Activated CD4-positive, alpha-beta T cell treated with anti-CD3 and anti-CD28 coated beads, Interleukin-2, amount 50 U/mL, for 1 hour (primary cell): ENCODE results near the gene MYL12B.
"Not testable (repeated sequence)": the region's sequence is repeated elsewhere in the genome, so short reads cannot be mapped to it uniquely, and the experiment has no call there.

ENCODE experiments used
- DNase-seq: peaks from one replicate; pipeline ENCODE4 v3.0.0-alpha.2; 2020

MYL12B gene

GRCh38 chr18:3263132-3263700 lies 1.3 kb downstream of the MYL12B start:
- no peak for DNase-seq

GRCh38 chr18:3264362-3264761 lies 2.4 kb downstream of the MYL12B start:
- no peak for DNase-seq

- no peak for DNase-seq
These were observed 3.7 kb downstream of the MYL12B start for GRCh38 chr18:3265564-3266033.

- DNase-seq: no peak
These were observed 4.2 kb downstream of the MYL12B start for GRCh38 chr18:3266062-3266608.

- DNase-seq: no peak
These were observed 6.4 kb downstream of the MYL12B start for GRCh38 chr18:3268306-3268705.

- DNase-seq: no peak
These were observed 7.4 kb downstream of the MYL12B start for GRCh38 chr18:3269241-3269913.

- DNase-seq: no peak
These were observed 8.0 kb downstream of the MYL12B start for GRCh38 chr18:3269914-3270299.

GRCh38 chr18:3273042-3273441 lies 11.1 kb downstream of the MYL12B start:
- DNase-seq: no peak

- not testable (repeated sequence) for DNase-seq
These were observed 15.8 kb downstream of the MYL12B start for GRCh38 chr18:3277643-3278213.

GRCh38 chr18:3279201-3280185 lies 17.6 kb downstream of the MYL12B start:
- no peak for DNase-seq

GRCh38 chr18:3281456-3282400 lies 19.8 kb downstream of the MYL12B start:
- no peak for DNase-seq

- no peak for DNase-seq
These were observed 21.4 kb downstream of the MYL12B start for GRCh38 chr18:3283253-3283863.

GRCh38 chr18:3283908-3284307 lies 22.0 kb downstream of the MYL12B start:
- DNase-seq: no peak

GRCh38 chr18:3284501-3284900 lies 22.6 kb downstream of the MYL12B start:
- DNase-seq: no peak

- no peak for DNase-seq
These were observed 24.2 kb downstream of the MYL12B start for GRCh38 chr18:3286159-3286558.

GRCh38 chr18:3293196-3293951 lies 31.4 kb downstream of the MYL12B start:
- DNase-seq: no peak

- DNase-seq: no peak
These were observed 32.6 kb downstream of the MYL12B start for GRCh38 chr18:3294435-3295080.

GRCh38 chr18:3297025-3297984 lies 35.4 kb downstream of the MYL12B start:
- peak; percentile 93 for DNase-seq

GRCh38 chr18:3304832-3305231 lies 42.9 kb downstream of the MYL12B start:
- no peak for DNase-seq
